Hematopoietic multipotent progenitor cell treated with erythropoietin and hydrocortisone succinate and interleukin-3 and kit ligand, for 4 days (in vitro differentiated cells): ENCODE data around the gene PSG3.
"Not testable (repeated sequence)": the region's sequence is repeated elsewhere in the genome, so short reads cannot be mapped to it uniquely, and the experiment has no call there.

Experiments
- DNase-seq: peaks from one replicate; pipeline ENCODE4 v3.0.0-alpha.2; 2015

The PSG3 gene

DNA sequence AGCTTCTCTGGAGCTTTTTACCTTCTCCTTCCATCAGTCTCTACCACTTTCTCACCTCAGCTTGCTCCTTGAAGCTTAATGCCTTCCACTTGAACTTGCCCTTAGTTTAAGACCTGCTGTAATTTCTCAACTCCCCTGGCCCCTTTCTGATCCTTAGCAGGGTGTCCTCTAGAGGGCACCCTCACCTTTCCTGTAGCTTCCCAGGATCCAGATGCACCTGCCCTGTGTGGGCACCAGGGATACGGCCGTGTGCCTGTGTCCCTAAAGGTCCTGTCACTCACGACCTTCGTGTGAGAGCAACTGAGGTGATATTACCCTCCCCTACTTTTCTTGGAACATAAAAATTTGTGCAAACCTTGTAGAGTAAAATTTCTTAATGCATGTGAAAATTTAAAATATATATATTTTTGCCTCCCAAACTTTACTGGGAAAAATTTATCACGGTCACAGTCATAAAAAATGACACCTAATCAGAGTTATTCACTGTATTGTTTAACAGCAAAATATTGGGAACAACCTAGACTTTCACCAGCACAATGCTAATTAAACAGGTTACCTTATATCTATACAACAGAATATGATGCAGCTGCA lies 46.4 kb downstream of the PSG3 start:
- peak; percentile 42 for DNase-seq

DNA sequence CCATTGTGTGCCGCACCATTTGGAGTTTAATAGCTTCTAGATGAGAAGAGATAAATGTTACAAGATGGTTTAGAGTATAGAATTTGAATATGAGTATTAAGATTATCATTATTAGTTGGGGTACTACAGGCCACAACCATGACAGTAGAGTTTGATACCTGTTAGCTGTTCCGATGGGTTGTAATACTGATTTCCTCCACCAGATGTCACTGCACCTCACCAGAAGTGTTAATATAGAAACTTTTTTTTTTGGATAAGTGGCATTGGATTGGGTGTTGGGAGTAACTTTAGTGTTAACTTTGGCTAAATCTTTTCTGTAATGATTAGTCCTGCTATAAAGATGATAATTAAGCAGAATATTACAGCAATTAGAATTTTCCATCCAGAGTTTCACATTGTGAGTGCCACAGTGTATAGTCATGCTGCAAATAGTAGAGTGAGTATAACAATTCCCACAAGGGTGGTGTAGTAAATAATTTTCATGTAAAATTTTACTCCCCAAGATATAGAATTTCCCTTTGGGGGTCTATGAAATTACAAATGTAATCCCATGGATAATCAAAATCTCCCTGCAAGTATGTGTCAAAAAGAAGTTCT lies 56.3 kb downstream of the PSG3 start:
- peak; percentile 59 for DNase-seq

DNA sequence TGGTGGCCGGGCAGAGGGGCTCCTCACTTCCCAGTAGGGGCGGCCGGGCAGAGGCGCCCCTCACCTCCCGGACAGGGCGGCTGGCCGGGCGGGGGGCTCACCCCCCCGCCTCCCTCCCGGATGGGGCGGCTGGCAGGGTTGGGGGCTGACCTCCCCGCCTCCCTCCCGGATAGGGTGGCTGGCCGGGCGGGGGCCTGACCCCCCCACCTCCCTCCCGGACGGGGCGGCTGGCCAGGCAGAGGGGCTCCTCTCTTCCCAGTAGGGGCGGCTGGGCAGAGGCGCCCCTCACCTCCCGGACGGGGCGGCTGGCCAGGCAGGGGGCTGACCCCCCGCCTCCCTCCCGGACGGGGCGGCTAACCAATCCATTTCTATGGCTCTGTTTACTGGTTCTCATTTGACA lies 64.0 kb downstream of the PSG3 start:
- DNase-seq, result not testable (repeated sequence)

DNA sequence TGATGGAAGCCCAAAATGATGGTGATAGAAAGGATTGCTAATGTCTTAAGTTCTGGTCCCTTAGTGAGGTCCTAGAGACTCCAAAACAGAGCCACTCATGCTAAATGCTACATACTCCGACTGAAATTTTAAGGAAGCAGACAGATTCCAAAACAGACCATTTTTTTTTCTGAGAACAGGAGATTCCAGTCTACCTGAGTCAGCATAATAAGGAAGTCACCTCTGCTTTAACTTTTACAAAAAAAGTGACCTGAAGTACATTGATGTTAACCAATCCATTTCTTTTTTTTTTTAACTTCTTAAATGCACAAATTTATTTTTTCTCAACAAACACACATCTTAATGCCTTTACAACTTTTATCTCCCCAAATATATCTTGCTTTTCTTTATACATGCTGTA lies 65.7 kb downstream of the PSG3 start:
- DNase-seq, result not testable (repeated sequence)
